GM23338 (cell line): Measurements from ENCODE around the gene UBE2G1. TPM values are rescaled to one million over a fixed set of nuclear protein-coding genes. Genes with fewer than 3 reads are reported as not detected.

Source experiments
- ATAC-seq: fragments of 200-7000 bp; cut with Tn5 transposase; 3 replicates; pipeline ENCODE4 v1.9.1; 2020
- DNase-seq: peaks from one replicate; pipeline ENCODE4 v3.0.0-alpha.2; 2015; ENCODE audit warnings: low spot score
- H2AFZ ChIP-seq: fragments of 200-600 bp; sonication (generic); 2 replicates; pipeline ENCODE4 v1.8.0; 2016; ENCODE audit warnings: antibody characterized with exemption, mild to moderate bottlenecking, moderate library complexity
- H3F3A ChIP-seq: fragments of 200-600 bp; sonication (generic); replicated peaks from 2 replicates; pipeline ENCODE4 v1.8.0; 2017; ENCODE audit warnings: antibody characterized with exemption, mixed run types, low read depth
- H3K27ac ChIP-seq: fragments of 200-600 bp; sonication (generic); 2 replicates; pipeline ENCODE4 v1.6.1; 2016; ENCODE audit warnings: low read depth
- H3K27me3 ChIP-seq: fragments of 200-600 bp; sonication (generic); 2 replicates; pipeline ENCODE4 v1.8.0; 2016; ENCODE audit warnings: mild to moderate bottlenecking, mixed run types, moderate library complexity; ENCODE audit not compliant: insufficient read depth
- H3K36me3 ChIP-seq: fragments of 200-600 bp; sonication (generic); 2 replicates; pipeline ENCODE4 v1.8.0; 2016; ENCODE audit warnings: mild to moderate bottlenecking; ENCODE audit not compliant: insufficient read depth
- H3K4me1 ChIP-seq: fragments of 200-600 bp; sonication (generic); 2 replicates; pipeline ENCODE4 v1.8.0; 2016; ENCODE audit warnings: mild to moderate bottlenecking, moderate library complexity; ENCODE audit not compliant: insufficient read depth
- H3K4me2 ChIP-seq: fragments of 200-600 bp; sonication (generic); 2 replicates; pipeline ENCODE4 v1.7.1; 2017; ENCODE audit warnings: mixed run types
- H3K4me3 ChIP-seq: fragments of 200-600 bp; sonication (generic); 2 replicates; pipeline ENCODE4 v1.6.1; 2016; ENCODE audit warnings: mixed run types
- H3K79me2 ChIP-seq: fragments of 200-600 bp; sonication (generic); replicated peaks from 2 replicates; pipeline ENCODE4 v1.8.0; 2017; ENCODE audit warnings: mild to moderate bottlenecking; ENCODE audit not compliant: insufficient read depth
- H3K9me2 ChIP-seq: fragments of 200-600 bp; sonication (generic); 2 replicates; pipeline ENCODE4 v1.8.0; 2017; ENCODE audit not compliant: insufficient read depth
- H4K20me1 ChIP-seq: fragments of 200-600 bp; sonication (generic); replicated peaks from 2 replicates; pipeline ENCODE4 v1.8.0; 2017; ENCODE audit warnings: mild to moderate bottlenecking; ENCODE audit not compliant: insufficient read depth
- H3K27ac Mint-ChIP-seq: 2 replicates; pipeline ENCODE4 v1.8.0; 2020; ENCODE audit warnings: inconsistent platforms, mild to moderate bottlenecking, moderate library complexity, mixed read lengths
- H3K27me3 Mint-ChIP-seq: 3 replicates; pipeline ENCODE4 v1.8.0; 2022; ENCODE audit warnings: low read depth, mild to moderate bottlenecking, moderate library complexity, mixed read lengths, inconsistent platforms; ENCODE audit not compliant: insufficient read depth, poor library complexity
- H3K36me3 Mint-ChIP-seq: 3 replicates; pipeline ENCODE4 v1.8.0; 2021; ENCODE audit warnings: low read depth, mild to moderate bottlenecking, inconsistent platforms, moderate library complexity, mixed read lengths
- H3K4me1 Mint-ChIP-seq: 3 replicates; pipeline ENCODE4 v1.8.0; 2020; ENCODE audit warnings: mild to moderate bottlenecking, inconsistent platforms, mixed read lengths
- H3K4me3 Mint-ChIP-seq: 3 replicates; pipeline ENCODE4 v1.8.0; 2021; ENCODE audit warnings: moderate library complexity, mild to moderate bottlenecking, inconsistent platforms, mixed read lengths
- H3K9me3 Mint-ChIP-seq: 3 replicates; pipeline ENCODE4 v1.8.0; 2020; ENCODE audit warnings: moderate library complexity, mild to moderate bottlenecking, inconsistent platforms, mixed read lengths
- CREB1 ChIP-seq: fragments of 250-450 bp; sonication (Bioruptor Pico); IDR thresholded peaks from 2 replicates; pipeline ENCODE4 v1.5.0; 2020; ENCODE audit warnings: low read depth, mild to moderate bottlenecking, moderate library complexity
- CTCF ChIP-seq, 2 experiments: fragments of 200-600 bp in 1 of 2; sonication (generic) in 1 of 2; conservative IDR thresholded peaks; 2 replicates each; pipeline versions ENCODE4 v1.5.1 to v1.6.1; 2016 to 2017; ENCODE audit warnings: antibody characterized with exemption in 2 of 2, low read depth in 2 of 2, mild to moderate bottlenecking in 2 of 2, moderate library complexity in 1 of 2
- ETS1 ChIP-seq: IDR thresholded peaks from 2 replicates; pipeline ENCODE4 v1.6.1; 2016; ENCODE audit warnings: antibody characterized with exemption
- EZH2 ChIP-seq: fragments of 200-600 bp; sonication (generic); IDR thresholded peaks from one replicate; pipeline ENCODE4 v1.8.0; 2017; ENCODE audit warnings: antibody characterized with exemption, mild to moderate bottlenecking, low read depth; ENCODE audit not compliant: unreplicated experiment
- EZH2phosphoT487 ChIP-seq: fragments of 200-600 bp; sonication (generic); IDR thresholded peaks from one replicate; pipeline ENCODE4 v1.8.1; 2018; ENCODE audit warnings: antibody characterized with exemption; ENCODE audit not compliant: unreplicated experiment
- JUNB ChIP-seq: IDR thresholded peaks from one replicate; pipeline ENCODE4 v1.6.1; 2016; ENCODE audit warnings: antibody characterized with exemption; ENCODE audit not compliant: unreplicated experiment
- NANOG ChIP-seq: IDR thresholded peaks from 2 replicates; pipeline ENCODE4 v1.6.1; 2016; ENCODE audit warnings: antibody characterized with exemption, borderline replicate concordance
- POLR2AphosphoS5 ChIP-seq: IDR thresholded peaks from 2 replicates; pipeline ENCODE4 v1.6.1; 2016; ENCODE audit warnings: antibody characterized with exemption, low read depth
- REST ChIP-seq: IDR thresholded peaks from one replicate; pipeline ENCODE4 v1.6.1; 2018; ENCODE audit warnings: antibody characterized with exemption; ENCODE audit not compliant: unreplicated experiment
- STAT1 ChIP-seq: IDR thresholded peaks from one replicate; pipeline ENCODE4 v1.6.1; 2016; ENCODE audit warnings: antibody characterized with exemption; ENCODE audit not compliant: unreplicated experiment
- ZNF114 ChIP-seq: fragments of 250-450 bp; sonication (Bioruptor Pico); IDR thresholded peaks from 2 replicates; pipeline ENCODE4 v1.5.0; 2020; ENCODE audit warnings: mild to moderate bottlenecking, moderate library complexity
- ZNF331 ChIP-seq: fragments of 250-450 bp; sonication (Bioruptor Pico); IDR thresholded peaks from 2 replicates; pipeline ENCODE4 v1.5.0; 2020; ENCODE audit warnings: low read depth, mild to moderate bottlenecking, moderate library complexity
- ZNF462 ChIP-seq: fragments of 250-450 bp; sonication (Bioruptor Pico); IDR thresholded peaks from 2 replicates; pipeline ENCODE4 v1.5.0; 2020; ENCODE audit warnings: mild to moderate bottlenecking, moderate library complexity
- polyA plus RNA-seq: library from polyadenylated mRNA; unstranded; fragments of >200 nt; fragmentation: Nextera tagmentation; extraction: Ambion mirVana; gene quantifications from 2 replicates; pipeline ENCODE4 v1.2.1, GENCODE V29; 2016
- total RNA-seq: library from RNA; depleted of rRNA; stranded (reverse); fragments of >200 nt; shearing (Covaris generic); gene quantifications from 2 replicates; pipeline ENCODE4 v1.2.3, GENCODE V29; 2014

Gene UBE2G1
- total and polyA plus RNA-seq, 2 experiments from 2014 or later: 71.9 to 145 TPM

- Histone ChIP-seq H3K27ac (peak overlapping the region; percentile 42; the same call in 1 of the 2 replicates), H3K27me3 (no peaks in the 10 kb centered on the region), H3K4me2 (no peak overlapping the region; the same call in 1 of the 2 replicates), H3F3A (0 out of 2 replicates have a peak, but pooled peaks cover 2% of the 10 kb centered on the region), H3K36me3 (no peaks in the 10 kb centered on the region), H3K4me1 (peaks cover 39% of the 10 kb centered on the region), H3K79me2 (peaks cover 100% of the 10 kb centered on the region), H2AFZ (no peak overlapping the region), H3K9me2 (no peaks in the 10 kb centered on the region), H3K4me3 (no peak overlapping the region), H4K20me1 (peaks cover 98% of the 10 kb centered on the region)
- DNase-seq (no peak), ATAC-seq (no peak; the same call in 2 of the 3 replicates)
- H3K36me3 Mint-ChIP-seq: no peaks in the 10 kb centered on the region; the same call in 2 of the 3 replicates
- H3K4me3 Mint-ChIP-seq: no peak overlapping the region
- H3K27ac Mint-ChIP-seq: no peak overlapping the region
- no peaks in the 10 kb centered on the region for H3K9me3 Mint-ChIP-seq
- H3K4me1 Mint-ChIP-seq: peaks cover 22% of the 10 kb centered on the region
- peaks cover 5% of the 10 kb centered on the region for H3K27me3 Mint-ChIP-seq
- TF ChIP-seq CTCF (conservative IDR thresholded peaks at IDR 0.05; ENCODE audit: low read depth in 2 of 2) (no peak), REST (no peak), ZNF114 (CRISPR knock-in tag) (no peak), JUNB (no peak), EZH2 (no peak), ZNF462 (CRISPR knock-in tag) (no peak), CREB1 (CRISPR knock-in tag) (no peak), ETS1 (no peak), POLR2AphosphoS5 (no peak), NANOG (no peak), ZNF331 (CRISPR knock-in tag) (no peak), STAT1 (no peak), EZH2phosphoT487 (no peak)
These were observed 24.9 kb downstream of the UBE2G1 start for GRCh38 chr17:4341616-4341977.
